Activated T-helper 1 cell treated with Interleukin-2 at 50 U/mL for 16 hours (primary cell): Measurements from ENCODE around the gene FHL3.
"Not testable (repeated sequence)": the region's sequence is repeated elsewhere in the genome, so short reads cannot be mapped to it uniquely, and the experiment has no call there.

Experiments used
- DNase-seq: peaks from one replicate; pipeline ENCODE4 v3.0.0-alpha.2; 2020; ENCODE audit warnings: low read depth

FHL3 gene

DNA sequence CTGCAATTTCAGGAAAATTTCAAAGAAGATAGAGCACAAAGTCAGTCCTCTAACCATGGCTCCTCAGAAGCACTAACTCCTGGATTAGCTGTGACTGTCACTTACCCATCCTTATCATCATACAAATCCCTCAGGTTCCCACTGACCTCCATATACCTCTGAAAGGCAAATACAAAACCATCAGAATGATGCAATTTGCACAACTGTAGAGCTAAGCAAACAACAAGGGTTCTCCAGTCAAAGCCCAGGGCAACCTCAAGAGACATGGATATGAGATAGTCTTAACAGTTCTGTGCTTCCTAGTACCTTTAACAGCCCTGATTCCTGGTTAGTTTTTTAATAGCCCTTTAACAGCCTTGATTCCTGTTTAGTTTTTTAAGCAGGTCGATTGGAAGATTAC is 17.6 kb downstream of the FHL3 start:
- DNase-seq: no peak

DNA sequence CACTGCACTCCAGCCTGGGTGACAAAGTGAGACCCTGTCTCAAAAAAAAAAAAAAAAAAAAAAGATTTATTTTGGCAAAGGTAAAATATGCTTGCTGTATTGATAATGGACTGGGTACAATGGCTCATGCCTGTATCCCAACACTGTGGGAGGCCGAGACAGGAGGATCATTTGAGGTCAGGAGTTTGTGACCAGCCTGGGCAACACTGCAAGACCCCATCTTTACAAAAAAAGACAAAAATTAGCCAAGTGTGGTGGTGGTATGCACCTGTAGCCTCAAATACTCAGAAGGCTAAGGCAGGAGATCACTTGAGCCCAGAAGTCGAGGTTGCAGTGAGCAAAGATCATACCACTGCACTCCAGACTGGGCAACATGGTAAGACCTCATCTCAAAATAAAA is 21.8 kb downstream of the FHL3 start:
- no peak for DNase-seq

DNA sequence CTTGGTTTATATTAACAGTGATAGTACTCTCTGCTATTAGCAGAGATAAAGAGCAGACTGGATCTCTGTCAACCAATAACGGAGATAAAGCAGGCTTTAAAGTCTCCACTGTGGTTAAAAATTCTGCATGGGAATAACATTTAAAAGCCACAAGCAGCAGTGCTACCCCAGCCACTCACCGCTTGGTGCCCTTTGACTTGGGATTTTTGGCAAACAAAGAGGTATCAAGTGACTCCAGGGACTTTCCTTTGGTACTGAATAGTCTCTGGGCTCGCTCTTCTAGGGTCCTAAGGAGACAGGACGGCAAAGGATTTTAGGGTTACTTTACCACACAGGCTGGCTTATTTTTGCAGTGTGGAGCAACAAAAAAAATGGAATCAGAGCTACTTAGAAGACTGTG is 26.8 kb downstream of the FHL3 start:
- no peak for DNase-seq

DNA sequence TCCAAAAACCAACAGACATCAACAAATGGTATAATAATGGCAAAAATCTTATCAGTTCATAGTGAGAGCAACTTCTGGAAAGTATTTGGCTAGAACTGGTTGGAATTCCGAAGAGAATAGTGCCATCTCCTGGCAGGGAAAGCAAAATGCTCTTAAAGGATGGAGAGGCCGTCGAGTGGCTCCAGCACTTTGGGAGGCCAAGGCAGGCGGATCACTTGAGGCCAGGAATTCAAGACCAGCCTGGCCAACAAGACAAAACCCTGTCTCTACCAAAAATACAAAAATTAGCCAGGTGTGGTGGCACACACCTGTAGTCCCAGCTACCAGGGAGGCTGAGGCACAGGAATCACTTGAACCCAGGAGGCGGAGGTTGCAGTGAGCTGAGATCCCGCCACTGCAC is 30.2 kb downstream of the FHL3 start:
- not testable (repeated sequence) for DNase-seq

DNA sequence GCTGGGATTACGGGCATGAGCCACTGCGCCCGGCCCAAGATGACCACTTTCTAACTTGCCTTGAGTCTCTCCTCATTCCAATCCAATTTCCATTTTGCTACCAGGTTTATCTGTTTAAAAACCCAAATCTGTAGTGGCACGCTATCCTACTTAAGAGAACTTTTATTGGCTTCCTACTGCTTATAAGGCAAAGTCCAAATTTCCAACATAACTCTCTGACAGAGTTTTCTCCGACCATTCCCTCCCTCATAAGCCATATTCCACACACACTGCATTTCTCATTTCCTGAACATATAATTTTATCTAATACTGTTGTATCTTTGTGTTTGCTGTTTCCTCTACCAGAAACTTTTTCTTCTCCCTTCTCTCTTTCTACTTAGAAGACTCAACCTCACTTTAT is 30.7 kb downstream of the FHL3 start:
- DNase-seq: no peak

DNA sequence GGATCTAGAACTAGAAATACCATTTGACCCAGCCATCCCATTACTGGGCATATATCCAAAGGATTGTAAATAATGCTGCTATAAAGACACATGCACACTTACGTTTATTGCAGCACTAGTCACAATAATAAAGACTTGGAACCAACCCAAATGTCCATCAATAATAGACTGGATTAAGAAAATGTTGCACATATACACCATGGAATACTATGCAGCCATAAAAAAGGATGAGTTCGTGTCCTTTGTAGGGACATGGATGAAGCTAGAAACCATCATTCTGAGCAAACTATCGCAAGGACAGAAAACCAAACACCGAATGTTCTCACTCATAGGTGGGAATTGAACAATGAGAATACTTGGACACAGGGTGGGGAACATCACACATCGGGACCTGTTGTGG is 31.6 kb downstream of the FHL3 start:
- not testable (repeated sequence) for DNase-seq

DNA sequence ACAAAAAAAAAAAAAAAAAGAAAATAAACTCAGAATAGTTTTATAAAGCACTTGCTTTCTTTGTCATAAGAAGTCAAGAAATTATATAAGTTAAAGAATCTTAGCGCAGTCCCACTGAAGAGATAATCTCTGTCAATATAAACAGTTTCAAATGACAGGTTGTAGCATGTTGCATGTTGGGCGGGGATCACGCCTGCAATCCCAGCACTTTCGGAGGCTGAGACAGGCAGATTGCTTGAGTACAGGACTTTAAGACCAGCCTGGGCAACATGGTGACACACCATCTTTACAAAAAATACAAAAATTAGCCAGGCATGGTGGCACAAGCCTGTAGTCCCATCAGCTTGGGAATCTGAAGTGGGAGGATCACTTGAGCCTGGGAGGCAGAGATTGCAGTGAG is 40.0 kb downstream of the FHL3 start:
- no peak for DNase-seq

DNA sequence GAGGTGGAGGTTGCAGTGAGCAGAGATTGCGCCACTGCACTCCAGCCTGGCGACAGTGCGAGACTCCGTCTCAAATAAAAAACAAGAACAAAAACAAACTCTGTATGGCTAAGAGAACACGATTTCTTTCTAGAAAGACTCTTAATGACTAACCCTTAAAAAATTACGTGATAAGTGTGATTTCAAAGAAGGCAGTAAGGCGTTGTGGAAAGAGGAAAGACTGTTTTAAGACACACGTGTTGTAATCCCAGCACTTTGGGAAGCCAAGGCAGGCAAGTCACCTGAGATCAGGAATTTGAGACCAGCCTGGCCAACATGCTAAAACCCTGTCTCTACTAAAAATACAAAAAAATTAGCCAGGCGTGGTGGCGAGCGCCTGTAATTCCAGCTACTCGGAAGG is 41.2 kb downstream of the FHL3 start:
- DNase-seq: not testable (repeated sequence)

DNA sequence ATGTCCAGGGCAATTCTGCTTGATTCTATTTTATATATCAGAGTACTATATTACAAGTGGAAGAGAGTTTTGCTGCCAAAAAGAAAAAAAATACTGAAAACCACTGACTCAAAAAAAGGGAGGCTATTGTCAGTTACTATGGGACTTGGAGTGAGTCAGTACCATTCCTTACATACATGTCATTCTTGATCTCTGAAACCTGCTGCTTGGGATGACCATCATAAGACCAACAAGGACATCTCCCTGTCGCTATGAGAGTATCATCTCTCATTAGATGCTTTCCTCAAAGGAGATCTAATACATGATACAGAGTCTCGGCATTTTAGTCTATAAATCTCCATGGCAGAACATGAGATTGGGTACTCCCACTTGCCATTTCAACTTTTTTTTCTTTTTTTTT is 46.6 kb downstream of the FHL3 start:
- no peak for DNase-seq

DNA sequence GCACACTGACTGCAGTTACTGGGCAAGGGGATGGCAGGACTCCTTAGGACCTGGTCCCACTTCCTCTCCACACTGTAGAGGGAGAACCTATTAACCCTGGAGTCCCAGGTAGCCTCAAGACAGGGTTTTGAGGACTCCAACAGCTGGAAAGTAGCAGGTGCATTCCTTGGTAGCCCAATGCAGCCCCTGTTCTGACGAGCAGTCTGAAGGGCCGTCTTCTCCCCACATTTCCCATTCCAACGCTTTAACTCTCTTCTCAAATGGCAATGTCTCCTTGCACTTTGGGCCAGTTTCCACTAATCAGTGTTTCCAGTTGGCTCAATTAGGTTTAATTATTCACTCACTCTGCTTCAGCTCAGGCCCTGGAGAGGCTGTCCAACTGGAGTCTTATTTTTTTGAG is 49.6 kb downstream of the FHL3 start:
- no peak for DNase-seq

DNA sequence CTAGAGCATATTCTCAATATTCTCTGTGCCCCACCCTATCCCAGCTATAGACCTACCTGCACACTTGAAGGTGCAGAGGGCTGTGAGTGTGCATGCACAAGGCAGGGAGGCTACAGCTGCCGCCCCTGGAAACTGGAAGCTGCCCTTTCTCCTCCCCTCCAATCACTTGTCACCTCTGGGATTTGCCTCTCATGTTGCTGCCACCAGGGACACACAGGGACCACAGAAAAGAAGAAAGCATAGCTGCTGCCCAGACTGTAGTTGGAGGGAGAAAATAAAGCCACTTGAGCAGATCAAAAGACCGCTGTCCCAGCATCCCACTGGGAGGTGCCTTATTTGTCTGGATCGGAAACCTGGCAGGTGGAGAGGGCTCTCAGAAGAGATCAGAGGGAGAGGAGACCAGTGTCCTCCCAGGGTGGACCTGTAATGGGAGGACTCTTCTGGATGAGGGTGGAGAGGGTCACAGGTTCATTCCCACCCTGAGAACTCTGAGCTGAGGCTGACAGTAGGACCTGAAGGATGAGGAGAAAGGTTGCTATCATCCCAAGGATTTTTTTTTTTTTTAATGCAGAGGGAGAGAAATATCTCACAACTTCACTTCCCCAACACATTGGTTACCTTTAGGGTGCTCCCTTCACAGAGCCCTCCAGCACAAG is 50.9 kb downstream of the FHL3 start:
- DNase-seq: no peak

DNA sequence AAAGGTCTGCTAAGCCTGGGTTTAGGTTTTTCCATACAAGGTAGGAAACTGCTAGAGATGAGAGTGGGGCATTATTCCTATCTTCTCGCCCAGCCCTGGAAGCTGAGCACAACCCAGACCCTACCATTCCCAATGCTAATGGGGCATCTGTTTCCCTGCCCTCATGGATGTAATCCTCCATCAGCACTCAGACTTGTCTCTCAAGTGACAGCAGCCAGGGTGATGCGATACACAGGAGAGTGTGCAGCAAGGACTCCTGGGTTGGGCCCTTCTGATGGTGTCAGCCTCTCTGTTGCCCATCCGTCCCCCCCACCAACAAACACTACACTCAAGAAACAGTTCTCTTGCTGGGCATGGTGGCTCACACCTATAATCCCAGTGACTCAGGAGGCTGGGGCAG is 52.6 kb downstream of the FHL3 start:
- DNase-seq: no peak

DNA sequence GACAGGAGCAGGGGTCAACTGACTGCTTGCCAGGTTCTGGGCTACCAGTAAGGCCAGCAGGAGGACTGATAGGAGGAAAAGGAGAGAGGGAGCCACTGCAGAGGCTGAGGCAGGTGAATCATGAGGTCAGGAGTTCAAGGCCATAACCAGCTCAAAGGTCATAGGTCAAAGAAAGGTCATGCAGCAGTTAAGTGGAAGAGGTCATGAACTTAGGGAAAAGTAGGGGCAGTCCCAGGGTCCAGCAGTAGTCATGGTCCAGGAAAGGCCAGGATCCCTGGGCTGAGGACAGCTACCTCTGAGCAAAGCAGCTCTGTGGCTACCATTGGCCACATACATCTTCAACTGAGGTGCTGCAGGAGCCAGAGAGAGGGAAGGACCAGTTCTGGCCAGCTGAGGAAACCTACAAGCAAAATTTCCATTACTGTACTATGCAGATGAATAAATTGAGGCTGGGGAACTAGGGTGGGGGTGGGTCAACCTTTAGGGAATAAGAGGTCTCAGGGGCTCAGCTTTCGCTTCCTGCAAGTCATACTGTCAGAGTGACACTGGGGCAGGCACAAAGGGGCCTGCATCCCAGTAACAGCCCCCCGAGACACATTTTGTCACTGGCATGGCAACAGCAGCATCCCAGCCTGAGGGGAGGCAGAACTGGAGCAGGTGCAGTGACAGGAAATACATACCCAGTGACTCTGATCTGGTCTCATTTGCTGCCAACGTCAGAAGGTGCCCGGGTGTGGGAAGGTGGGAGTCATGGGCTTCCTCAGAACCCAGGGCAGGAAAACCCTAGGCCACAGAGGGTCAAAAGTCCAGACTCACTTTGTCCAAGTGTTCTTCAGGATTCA is 53.3 kb downstream of the FHL3 start:
- DNase-seq: no peak

DNA sequence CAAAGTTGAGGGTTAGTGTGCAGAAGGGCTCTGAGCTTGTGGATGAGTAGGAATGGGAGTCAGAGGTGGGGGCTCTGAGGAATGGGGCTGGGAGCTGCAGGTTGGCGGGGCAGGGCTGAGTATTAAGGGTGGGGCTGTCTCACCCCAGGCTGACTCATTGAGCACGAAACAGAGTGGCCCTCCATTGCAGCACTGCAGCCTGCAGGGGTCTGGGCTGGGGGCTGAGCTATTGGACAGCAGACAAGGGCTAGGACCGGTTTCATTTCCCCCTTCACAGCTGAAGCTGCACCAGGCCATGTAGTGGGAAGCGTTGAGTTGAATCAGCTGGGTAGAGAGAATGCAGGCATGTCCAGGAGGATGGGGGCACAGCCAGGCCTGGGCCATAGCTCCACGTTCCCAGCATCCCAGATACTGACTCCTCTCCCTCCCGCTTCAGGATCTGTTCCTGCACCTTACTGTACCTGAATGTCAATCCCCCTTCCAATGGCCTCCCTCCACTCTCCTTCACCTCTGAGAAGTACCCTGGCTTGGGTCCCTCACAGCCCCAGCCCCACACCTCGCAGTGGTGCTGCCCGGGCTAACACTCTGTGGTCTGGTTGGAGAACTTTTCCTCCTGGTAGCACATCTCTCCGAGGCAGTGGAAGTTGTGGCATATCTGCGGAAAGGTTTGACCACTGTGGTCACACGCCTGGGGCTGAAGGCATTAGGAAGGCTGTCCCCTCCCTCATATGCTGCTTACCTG is 54.1 kb downstream of the FHL3 start:
- no peak for DNase-seq

DNA sequence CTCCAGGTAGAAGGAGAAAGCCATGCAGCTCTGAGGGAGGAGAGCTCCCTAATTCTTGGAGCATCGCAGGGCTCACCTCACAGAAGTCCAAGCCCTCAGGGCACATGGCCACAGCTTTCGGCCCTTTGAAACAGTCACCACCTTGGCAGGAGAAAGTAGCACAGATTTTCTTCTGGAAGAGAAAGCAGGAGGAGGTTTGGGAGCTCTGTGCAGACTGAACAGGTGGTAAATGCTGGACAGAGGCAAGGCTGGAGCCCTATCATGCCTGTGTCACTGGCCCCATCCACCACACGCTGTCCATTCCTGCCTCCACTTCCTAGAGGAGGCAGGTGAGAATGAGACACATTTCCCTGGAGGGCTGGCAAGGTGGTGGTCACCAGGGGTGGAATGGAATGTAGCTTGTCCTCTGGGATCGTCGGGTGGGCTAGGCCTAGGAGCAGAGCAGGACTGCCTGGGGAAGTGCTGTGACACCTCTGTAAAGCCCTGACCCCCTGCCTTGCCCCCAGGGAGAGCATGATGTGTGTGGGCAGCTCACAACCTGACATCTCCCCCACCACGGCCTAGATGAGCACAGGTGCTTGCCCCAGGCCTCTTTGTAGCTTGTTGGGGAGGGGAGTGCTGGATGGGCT is 55.7 kb downstream of the FHL3 start:
- no peak for DNase-seq

DNA sequence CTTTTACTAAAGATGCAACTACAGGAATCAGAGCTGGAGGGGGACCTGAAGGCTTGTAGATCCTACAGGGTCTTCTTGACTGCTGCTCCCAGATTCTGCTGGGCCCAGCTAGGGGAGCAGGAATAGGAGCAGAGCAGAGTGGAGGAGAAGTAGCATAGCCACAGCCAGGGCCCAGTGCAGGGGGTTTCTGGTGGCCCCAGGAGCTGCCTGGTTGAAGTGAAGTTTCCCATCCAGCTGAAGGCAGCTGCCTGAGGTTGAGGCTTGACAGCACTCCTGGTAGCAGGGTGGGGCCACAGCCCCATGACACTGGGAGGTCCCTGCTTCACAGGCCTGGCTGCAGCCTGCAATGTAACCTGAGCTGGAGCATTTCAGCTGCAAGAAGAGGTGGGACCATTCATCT is 56.5 kb downstream of the FHL3 start:
- DNase-seq: no peak

DNA sequence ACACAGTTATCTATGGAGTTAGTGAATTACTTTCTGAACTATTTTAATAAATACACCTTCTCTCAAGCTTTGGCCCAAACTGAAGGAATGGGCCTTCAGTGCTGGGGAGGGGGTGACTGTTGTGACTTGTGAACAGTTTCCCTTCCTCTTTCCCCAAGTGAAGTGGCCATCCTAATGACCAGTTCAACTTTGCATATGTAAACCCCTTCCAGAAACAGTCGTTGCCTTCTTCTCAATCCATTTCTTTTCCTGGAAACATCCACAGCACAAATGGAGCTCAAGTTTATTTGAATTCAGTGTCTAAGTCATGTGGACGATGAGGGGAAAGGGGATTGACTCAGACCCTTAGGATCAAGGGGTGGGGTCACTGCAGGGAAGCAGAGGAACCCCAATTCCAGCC is 57.1 kb downstream of the FHL3 start:
- no peak for DNase-seq

DNA sequence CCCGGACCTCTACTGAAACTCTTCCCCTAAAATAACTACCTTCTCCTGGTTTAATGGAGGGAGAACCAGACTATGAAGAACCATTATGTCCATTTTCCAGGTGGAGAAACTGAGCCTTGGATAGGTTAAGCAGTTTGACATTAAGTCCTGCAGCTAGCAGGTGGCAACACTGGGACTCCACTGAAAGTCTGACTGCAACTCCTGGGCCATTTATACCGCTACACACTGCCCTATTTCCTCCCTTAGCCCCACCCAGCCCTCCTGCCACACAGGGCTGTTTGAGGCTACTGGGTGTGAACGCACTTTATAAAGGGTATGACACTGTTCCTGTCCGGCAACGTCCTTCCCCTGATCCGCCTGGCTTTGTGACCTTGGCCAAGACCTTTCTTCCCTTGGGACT is 58.0 kb downstream of the FHL3 start:
- DNase-seq: no peak
